ENCODE measurements around the gene GLDC. TPM values are rescaled to one million over a fixed set of nuclear protein-coding genes. Genes with fewer than 3 reads are reported as not detected.

Gene GLDC
- total and polyA plus RNA-seq, 4 experiments from 2014 or later = 0.20 TPM; not detected in 3

GRCh38 chr9:6557883-6558616 lies 87.5 kb downstream of the GLDC start:
- no peak overlapping the region for H3K27ac Mint-ChIP-seq
- no peaks in the 10 kb centered on the region for H3K27me3 Mint-ChIP-seq
- POLR2A ChIA-PET (ENCODE audit: partially characterized antibody) = no interaction called here
- H3K4me3 Mint-ChIP-seq = no peak overlapping the region
- intact Hi-C loops (cut with micrococcal nuclease) = no loop called here
- Histone ChIP-seq H3K36me3 (ENCODE audit: insufficient read depth, low read length) (no peaks in the 10 kb centered on the region), H3K4me3 (ENCODE audit: low read length in 2 of 2) (no peak overlapping the region), H3K4me1 (ENCODE audit: insufficient read depth, low read length) (no peaks in the 10 kb centered on the region), H3K27ac (ENCODE audit: low read depth, low read length) (no peak overlapping the region), H3K27me3 (ENCODE audit: insufficient read depth, low read length) (no peaks in the 10 kb centered on the region), H3K9me3 (ENCODE audit: control insufficient read depth in 1 of 2, low read length in 2 of 2) (no peaks in the 10 kb centered on the region)
- no peaks in the 10 kb centered on the region for H3K4me1 Mint-ChIP-seq
- CTCF ChIA-PET (ENCODE audit: partially characterized antibody) = interaction anchor here (1.0 kb wide), 1 partner anchor 10 kb away, joined by 3 read pairs; no protein-coding TSS in a partner anchor
- no peak for DNase-seq
- no peaks in the 10 kb centered on the region for H3K36me3 Mint-ChIP-seq
- peaks cover 0 to 2% (median 0%) of the 10 kb centered on the region in 8 donors for H3K9me3 Mint-ChIP-seq

- no peak overlapping the region for H3K4me3 Mint-ChIP-seq
- H3K36me3 Mint-ChIP-seq = no peaks in the 10 kb centered on the region
- H3K27me3 ChIP-seq (ENCODE audit: insufficient read depth, low read length) = no peaks in the 10 kb centered on the region
- H3K27me3 Mint-ChIP-seq = no peaks in the 10 kb centered on the region
- peaks cover 0 to 2% (median 0%) of the 10 kb centered on the region in 8 donors for H3K9me3 Mint-ChIP-seq
- intact Hi-C loops (cut with micrococcal nuclease) = no loop called here
- POLR2A ChIA-PET (ENCODE audit: partially characterized antibody) = no interaction called here
- H3K4me1 ChIP-seq (ENCODE audit: insufficient read depth, low read length) = no peaks in the 10 kb centered on the region
- no peaks in the 10 kb centered on the region for H3K4me1 Mint-ChIP-seq
- H3K36me3 ChIP-seq (ENCODE audit: insufficient read depth, low read length) = no peaks in the 10 kb centered on the region
- no peaks in the 10 kb centered on the region for H3K9me3 ChIP-seq (ENCODE audit: control insufficient read depth in 1 of 2, low read length in 2 of 2)
- no peak overlapping the region for H3K27ac ChIP-seq (ENCODE audit: low read depth, low read length)
- no peak overlapping the region for H3K4me3 ChIP-seq (ENCODE audit: low read length in 2 of 2)
- DNase-seq = no peak
- H3K27ac Mint-ChIP-seq = no peak overlapping the region
- CTCF ChIA-PET (ENCODE audit: partially characterized antibody) = interaction anchor here (1.1 kb wide), 1 partner anchor 14 kb away, joined by 3 read pairs; no protein-coding TSS in a partner anchor
Observed at GRCh38 chr9:6553866-6554265, 91.7 kb downstream of the GLDC start.

- Histone ChIP-seq H3K27me3 (ENCODE audit: insufficient read depth, low read length) (no peaks in the 10 kb centered on the region), H3K36me3 (ENCODE audit: insufficient read depth, low read length) (no peaks in the 10 kb centered on the region), H3K9me3 (ENCODE audit: control insufficient read depth in 1 of 2, low read length in 2 of 2) (no peaks in the 10 kb centered on the region), H3K27ac (ENCODE audit: low read depth, low read length) (no peak overlapping the region), H3K4me1 (ENCODE audit: insufficient read depth, low read length) (no peaks in the 10 kb centered on the region), H3K4me3 (ENCODE audit: low read length in 2 of 2) (no peak overlapping the region)
- intact Hi-C loops (cut with micrococcal nuclease) = no loop called here
- no peaks in the 10 kb centered on the region for H3K4me1 Mint-ChIP-seq
- no peaks in the 10 kb centered on the region for H3K36me3 Mint-ChIP-seq
- H3K4me3 Mint-ChIP-seq = no peak overlapping the region
- DNase-seq = no peak
- no peak overlapping the region for H3K27ac Mint-ChIP-seq
- CTCF ChIA-PET (ENCODE audit: partially characterized antibody) = no interaction called here
- H3K9me3 Mint-ChIP-seq = peaks cover 0 to 2% (median 0%) of the 10 kb centered on the region in 8 donors
- H3K27me3 Mint-ChIP-seq = no peaks in the 10 kb centered on the region
- POLR2A ChIA-PET (ENCODE audit: partially characterized antibody) = interaction anchor here (0.9 kb wide), 1 partner anchor 139 kb away, joined by 3 read pairs; the partner anchor contains the start of gene UHRF2
Observed at GRCh38 chr9:6552498-6553121, 92.9 kb downstream of the GLDC start.

GRCh38 chr9:6552033-6552432 lies 93.5 kb downstream of the GLDC start:
- H3K27me3 Mint-ChIP-seq = no peaks in the 10 kb centered on the region
- Histone ChIP-seq H3K27ac (ENCODE audit: low read depth, low read length) (no peak overlapping the region), H3K36me3 (ENCODE audit: insufficient read depth, low read length) (no peaks in the 10 kb centered on the region), H3K4me3 (ENCODE audit: low read length in 2 of 2) (no peak overlapping the region), H3K27me3 (ENCODE audit: insufficient read depth, low read length) (no peaks in the 10 kb centered on the region), H3K9me3 (ENCODE audit: control insufficient read depth in 1 of 2, low read length in 2 of 2) (no peaks in the 10 kb centered on the region), H3K4me1 (ENCODE audit: insufficient read depth, low read length) (no peaks in the 10 kb centered on the region)
- intact Hi-C loops (cut with micrococcal nuclease) = no loop called here
- peaks cover 0 to 2% (median 0%) of the 10 kb centered on the region in 8 donors for H3K9me3 Mint-ChIP-seq
- POLR2A ChIA-PET (ENCODE audit: partially characterized antibody) = no interaction called here
- CTCF ChIA-PET (ENCODE audit: partially characterized antibody) = no interaction called here
- H3K4me1 Mint-ChIP-seq = no peaks in the 10 kb centered on the region
- H3K4me3 Mint-ChIP-seq = no peak overlapping the region
- no peaks in the 10 kb centered on the region for H3K36me3 Mint-ChIP-seq
- H3K27ac Mint-ChIP-seq = no peak overlapping the region
- DNase-seq = no peak

GRCh38 chr9:6551136-6551535 lies 94.4 kb downstream of the GLDC start:
- Mint-ChIP-seq H3K4me1 (no peaks in the 10 kb centered on the region), H3K27ac (no peak overlapping the region), H3K4me3 (no peak overlapping the region), H3K9me3 (no peaks in the 10 kb centered on the region), H3K27me3 (no peaks in the 10 kb centered on the region), H3K36me3 (no peaks in the 10 kb centered on the region)
- intact Hi-C loops (cut with micrococcal nuclease) = no loop called here
- no peak overlapping the region for H3K27ac ChIP-seq (ENCODE audit: low read depth, low read length)
- H3K9me3 ChIP-seq (ENCODE audit: control insufficient read depth in 1 of 2, low read length in 2 of 2) = no peaks in the 10 kb centered on the region
- CTCF ChIA-PET (ENCODE audit: partially characterized antibody) = interaction anchor here (1.1 kb wide), 1 partner anchor 198 kb away, joined by 3 read pairs; no protein-coding TSS in a partner anchor
- H3K36me3 ChIP-seq (ENCODE audit: insufficient read depth, low read length) = no peaks in the 10 kb centered on the region
- H3K4me1 ChIP-seq (ENCODE audit: insufficient read depth, low read length) = no peaks in the 10 kb centered on the region
- no peak overlapping the region for H3K4me3 ChIP-seq (ENCODE audit: low read length in 2 of 2)
- POLR2A ChIA-PET (ENCODE audit: partially characterized antibody) = no interaction called here
- H3K27me3 ChIP-seq (ENCODE audit: insufficient read depth, low read length) = no peaks in the 10 kb centered on the region
- no peak for DNase-seq

- DNase-seq = no peak
- intact Hi-C loops (cut with micrococcal nuclease) = no loop called here
- H3K27me3 ChIP-seq (ENCODE audit: insufficient read depth, low read length) = no peaks in the 10 kb centered on the region
- H3K4me3 ChIP-seq (ENCODE audit: low read length in 2 of 2) = no peak overlapping the region
- Mint-ChIP-seq H3K27ac (no peak overlapping the region), H3K36me3 (no peaks in the 10 kb centered on the region), H3K27me3 (no peaks in the 10 kb centered on the region), H3K9me3 (no peaks in the 10 kb centered on the region), H3K4me3 (no peak overlapping the region), H3K4me1 (no peaks in the 10 kb centered on the region)
- ChIA-PET CTCF (ENCODE audit: partially characterized antibody) (interaction anchor here (1.0 to 1.3 kb wide), 3 partner anchors 7 to 19 kb away, joined by 3 read pairs; no protein-coding TSS in a partner anchor), POLR2A (ENCODE audit: partially characterized antibody) (no interaction called here)
- no peak overlapping the region for H3K27ac ChIP-seq (ENCODE audit: low read depth, low read length)
- H3K36me3 ChIP-seq (ENCODE audit: insufficient read depth, low read length) = no peaks in the 10 kb centered on the region
- H3K9me3 ChIP-seq (ENCODE audit: control insufficient read depth in 1 of 2, low read length in 2 of 2) = no peaks in the 10 kb centered on the region
- H3K4me1 ChIP-seq (ENCODE audit: insufficient read depth, low read length) = no peaks in the 10 kb centered on the region
Observed at GRCh38 chr9:6549106-6549800, 96.3 kb downstream of the GLDC start.

- ChIA-PET POLR2A (ENCODE audit: partially characterized antibody) (no interaction called here), CTCF (ENCODE audit: partially characterized antibody) (no interaction called here)
- DNase-seq = no peak
- Histone ChIP-seq H3K36me3 (ENCODE audit: insufficient read depth, low read length) (no peaks in the 10 kb centered on the region), H3K4me3 (ENCODE audit: low read length in 2 of 2) (no peak overlapping the region), H3K4me1 (ENCODE audit: insufficient read depth, low read length) (no peaks in the 10 kb centered on the region), H3K9me3 (ENCODE audit: control insufficient read depth in 1 of 2, low read length in 2 of 2) (no peaks in the 10 kb centered on the region), H3K27me3 (ENCODE audit: insufficient read depth, low read length) (no peaks in the 10 kb centered on the region), H3K27ac (ENCODE audit: low read depth, low read length) (no peak overlapping the region)
- Mint-ChIP-seq H3K4me1 (no peaks in the 10 kb centered on the region), H3K9me3 (no peaks in the 10 kb centered on the region), H3K27ac (no peak overlapping the region), H3K27me3 (peaks cover 2 to 8% of the 10 kb centered on the region in 2 donors), H3K36me3 (no peaks in the 10 kb centered on the region), H3K4me3 (no peak overlapping the region)
- intact Hi-C loops (cut with micrococcal nuclease) = no loop called here
Observed at GRCh38 chr9:6545017-6545691, 100.4 kb downstream of the GLDC start.

Data from CD4-positive, alpha-beta memory T cell (primary cell).